OCI-LY3 (cell line): ENCODE results near the gene PSMB9.

Experiments
- CTCF ChIP-seq: fragments of 200-600, 300-600 bp; sonication (generic); IDR thresholded peaks from 2 replicates; pipeline ENCODE4 v1.5.1; 2014; ENCODE audit warnings: antibody characterized with exemption, low read length, low read depth
- EZH2phosphoT487 ChIP-seq: fragments of 200-600 bp; shearing (Covaris generic); IDR thresholded peaks from 2 replicates; pipeline ENCODE4 v1.6.1; 2018; ENCODE audit warnings: antibody characterized with exemption, mixed run types, low read depth

- no peak for TF ChIP-seq CTCF
- TF ChIP-seq EZH2phosphoT487: no peak
Measured at GRCh38 chr6:32843331-32843978, 10.5 kb upstream of the PSMB9 start.
